ENCODE results near the gene FBXO36.

DNA sequence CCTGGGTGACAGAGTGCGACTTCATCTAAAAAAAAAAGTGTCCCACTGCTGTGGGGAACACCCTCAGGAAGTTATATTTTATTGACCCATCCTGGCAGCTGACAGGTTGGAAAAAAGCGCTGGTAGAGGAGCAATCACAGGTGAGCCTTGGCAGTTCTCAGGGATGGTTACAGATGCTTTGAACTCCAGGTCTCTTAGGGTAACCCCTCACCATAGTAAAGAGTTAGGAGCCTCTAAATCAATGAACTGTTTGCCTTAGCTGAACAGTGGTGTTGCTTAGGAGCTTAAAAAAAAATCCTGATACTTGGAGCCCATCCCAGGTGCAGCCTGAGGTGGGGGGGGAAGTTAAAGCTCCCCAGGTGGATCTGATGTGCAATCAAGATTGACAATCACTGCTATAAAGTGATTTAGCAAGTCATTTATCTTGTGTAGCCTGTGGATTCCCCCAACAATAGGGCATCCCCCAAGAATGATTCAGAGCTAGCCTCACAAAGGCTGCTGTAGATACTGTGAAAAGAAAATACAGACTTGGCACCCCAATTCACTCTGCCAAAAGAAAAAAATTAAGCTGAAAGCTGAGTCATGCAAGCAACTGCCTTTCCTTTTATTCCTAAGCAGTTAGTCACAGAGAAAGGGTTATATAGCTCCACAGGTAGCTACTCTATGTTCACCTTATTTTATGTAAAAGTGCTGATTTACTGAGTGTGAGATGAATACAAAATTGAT, 131.6 kb downstream of the FBXO36 start:
- TF ChIP-seq, protein P1, sequence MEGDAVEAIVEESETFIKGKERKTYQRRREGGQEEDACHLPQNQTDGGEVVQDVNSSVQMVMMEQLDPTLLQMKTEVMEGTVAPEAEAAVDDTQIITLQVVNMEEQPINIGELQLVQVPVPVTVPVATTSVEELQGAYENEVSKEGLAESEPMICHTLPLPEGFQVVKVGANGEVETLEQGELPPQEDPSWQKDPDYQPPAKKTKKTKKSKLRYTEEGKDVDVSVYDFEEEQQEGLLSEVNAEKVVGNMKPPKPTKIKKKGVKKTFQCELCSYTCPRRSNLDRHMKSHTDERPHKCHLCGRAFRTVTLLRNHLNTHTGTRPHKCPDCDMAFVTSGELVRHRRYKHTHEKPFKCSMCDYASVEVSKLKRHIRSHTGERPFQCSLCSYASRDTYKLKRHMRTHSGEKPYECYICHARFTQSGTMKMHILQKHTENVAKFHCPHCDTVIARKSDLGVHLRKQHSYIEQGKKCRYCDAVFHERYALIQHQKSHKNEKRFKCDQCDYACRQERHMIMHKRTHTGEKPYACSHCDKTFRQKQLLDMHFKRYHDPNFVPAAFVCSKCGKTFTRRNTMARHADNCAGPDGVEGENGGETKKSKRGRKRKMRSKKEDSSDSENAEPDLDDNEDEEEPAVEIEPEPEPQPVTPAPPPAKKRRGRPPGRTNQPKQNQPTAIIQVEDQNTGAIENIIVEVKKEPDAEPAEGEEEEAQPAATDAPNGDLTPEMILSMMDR (IDR thresholded peaks at IDR 0.05; ENCODE audit: insufficient read depth, low read depth, low read length): no peak
- no peak for TF ChIP-seq EZH2 (IDR thresholded peaks at IDR 0.05; ENCODE audit: insufficient read depth, low read length)
